Activated CD4-positive, alpha-beta T cell treated with anti-CD3 and anti-CD28 coated beads, Interleukin-2, amount 50 U/mL, for 48 hours (primary cell): Measurements from ENCODE around the gene WDR33.
A peak's percentile ranks its signal among the peaks of the same experiment; 100 is the strongest.
"Not testable (repeated sequence)": the region's sequence is repeated elsewhere in the genome, so short reads cannot be mapped to it uniquely, and the experiment has no call there.

Source experiments
- DNase-seq, 2 experiments: peaks; one replicate each; pipeline ENCODE4 v3.0.0-alpha.2; 2020

The WDR33 gene

GRCh38 chr2:127810619-127811396 is at the start of gene WDR33:
Gene WDR33 (minus strand): TSS chr2:127811171. CDS start chr2:127770981, 40,190 bp downstream.
- peak; percentile 94 to 95 for DNase-seq

GRCh38 chr2:127860130-127860529 is 49.2 kb upstream of the WDR33 start:
- no peak for DNase-seq

- DNase-seq = peak; percentile 50 to 62
These were observed 48.7 kb upstream of the WDR33 start for GRCh38 chr2:127859712-127860085.

- peak; percentile 11 to 26 for DNase-seq
These were observed 46.4 kb upstream of the WDR33 start for GRCh38 chr2:127857265-127857808.

- DNase-seq = no peak
These were observed 42.7 kb upstream of the WDR33 start for GRCh38 chr2:127853671-127854070.

GRCh38 chr2:127852388-127852787 is 41.4 kb upstream of the WDR33 start:
- no peak for DNase-seq

- DNase-seq = no peak
These were observed 37.0 kb upstream of the WDR33 start for GRCh38 chr2:127847931-127848330.

GRCh38 chr2:127844973-127845372 is 34.0 kb upstream of the WDR33 start:
- DNase-seq = no peak

- DNase-seq = no peak
These were observed 32.7 kb upstream of the WDR33 start for GRCh38 chr2:127843677-127844076.

GRCh38 chr2:127841466-127842178 is 30.7 kb upstream of the WDR33 start:
- no peak for DNase-seq

GRCh38 chr2:127840893-127841292 is 29.9 kb upstream of the WDR33 start:
- DNase-seq = no peak

- no peak for DNase-seq
These were observed 24.0 kb upstream of the WDR33 start for GRCh38 chr2:127834951-127835350.

GRCh38 chr2:127829845-127830246 is 18.9 kb upstream of the WDR33 start:
- peak; percentile 56 to 72 for DNase-seq

- DNase-seq = not testable (repeated sequence)
These were observed 15.7 kb upstream of the WDR33 start for GRCh38 chr2:127826708-127827107.

- no peak for DNase-seq
These were observed 15.1 kb upstream of the WDR33 start for GRCh38 chr2:127826047-127826446.

- DNase-seq = no peak
These were observed 9.2 kb upstream of the WDR33 start for GRCh38 chr2:127820080-127820668.

- DNase-seq = no peak
These were observed 7.9 kb upstream of the WDR33 start for GRCh38 chr2:127818794-127819425.

GRCh38 chr2:127818241-127818640 is 7.3 kb upstream of the WDR33 start:
- no peak for DNase-seq

GRCh38 chr2:127814677-127815076 is 3.7 kb upstream of the WDR33 start:
- no peak for DNase-seq

- DNase-seq = not testable (repeated sequence)
These were observed 1.5 kb upstream of the WDR33 start for GRCh38 chr2:127812441-127812840.

- no peak for DNase-seq
These were observed 688 bp upstream of the WDR33 start for GRCh38 chr2:127811397-127812321.

- no peak for DNase-seq
These were observed 784 bp downstream of the WDR33 start for GRCh38 chr2:127810156-127810618.
